Neural crest cell (in vitro differentiated cells): Measurements from ENCODE around the gene BHLHE41. TPM values are rescaled to one million over a fixed set of nuclear protein-coding genes. Genes with fewer than 3 reads are reported as not detected.
A peak's percentile ranks its signal among the peaks of the same experiment; 100 is the strongest.

Source experiments
- DNase-seq: peaks from one replicate; pipeline ENCODE4 v3.0.0; 2021; ENCODE audit warnings: low read depth, mixed read lengths, low spot score
- H3K27ac Mint-ChIP-seq: one replicate; pipeline ENCODE4 v1.8.0; 2021; ENCODE audit warnings: mild to moderate bottlenecking, mixed read lengths; ENCODE audit not compliant: unreplicated experiment
- H3K27me3 Mint-ChIP-seq: 2 replicates; pipeline ENCODE4 v1.8.0; 2021; ENCODE audit warnings: low read depth, mild to moderate bottlenecking, mixed read lengths
- H3K36me3 Mint-ChIP-seq: 2 replicates; pipeline ENCODE4 v1.8.0; 2021; ENCODE audit warnings: low read depth, mild to moderate bottlenecking, mixed read lengths
- H3K4me1 Mint-ChIP-seq: 2 replicates; pipeline ENCODE4 v1.8.0; 2021; ENCODE audit warnings: mixed read lengths
- H3K4me3 Mint-ChIP-seq: one replicate; pipeline ENCODE4 v1.8.0; 2021; ENCODE audit warnings: mild to moderate bottlenecking, mixed read lengths
- H3K9me3 Mint-ChIP-seq: 2 replicates; pipeline ENCODE4 v1.8.0; 2021; ENCODE audit warnings: mixed read lengths
- CTCF ChIP-seq: fragments of 200-600 bp; sonication (generic); conservative IDR thresholded peaks from 2 replicates; pipeline ENCODE4 v1.5.0; 2021; ENCODE audit warnings: antibody characterized with exemption, mild to moderate bottlenecking
- total RNA-seq: library from RNA; stranded (reverse); gene quantifications from 2 replicates; pipeline ENCODE4 v1.2.1, GENCODE V29; 2021

The BHLHE41 gene
- total RNA-seq, 1 donor from 2014 or later, result 0.65 TPM

GRCh38 chr12:26122061-26122680 lies 2.7 kb downstream of the BHLHE41 start:
- H3K4me1 Mint-ChIP-seq, result peaks cover 31% of the 10 kb centered on the region
- no peaks in the 10 kb centered on the region for H3K9me3 Mint-ChIP-seq
- DNase-seq, result peak; percentile 34
- H3K36me3 Mint-ChIP-seq, result no peaks in the 10 kb centered on the region
- TF ChIP-seq CTCF, result no peak
- H3K27me3 Mint-ChIP-seq, result peaks cover 85% of the 10 kb centered on the region
- H3K27ac Mint-ChIP-seq, result no peak overlapping the region
- H3K4me3 Mint-ChIP-seq, result peak overlapping the region; percentile 83

GRCh38 chr12:26121323-26122060 lies 3.3 kb downstream of the BHLHE41 start:
- peaks cover 85% of the 10 kb centered on the region for H3K27me3 Mint-ChIP-seq
- no peaks in the 10 kb centered on the region for H3K36me3 Mint-ChIP-seq

GRCh38 chr12:26120561-26121274 lies 4.1 kb downstream of the BHLHE41 start:
- Mint-ChIP-seq H3K36me3 (no peaks in the 10 kb centered on the region), H3K9me3 (no peaks in the 10 kb centered on the region), H3K4me3 (peak overlapping the region; percentile 83), H3K4me1 (peaks cover 26% of the 10 kb centered on the region), H3K27me3 (peaks cover 81% of the 10 kb centered on the region), H3K27ac (no peak overlapping the region)
- no peak for TF ChIP-seq CTCF
- no peak for DNase-seq

More at GRCh38 chr12:26121323-26122060, 3.3 kb downstream of the BHLHE41 start:
- Mint-ChIP-seq H3K9me3 (no peaks in the 10 kb centered on the region), H3K27ac (no peak overlapping the region), H3K4me1 (peaks cover 26% of the 10 kb centered on the region), H3K4me3 (peak overlapping the region; percentile 83)
- no peak for DNase-seq
- no peak for TF ChIP-seq CTCF

DNA sequence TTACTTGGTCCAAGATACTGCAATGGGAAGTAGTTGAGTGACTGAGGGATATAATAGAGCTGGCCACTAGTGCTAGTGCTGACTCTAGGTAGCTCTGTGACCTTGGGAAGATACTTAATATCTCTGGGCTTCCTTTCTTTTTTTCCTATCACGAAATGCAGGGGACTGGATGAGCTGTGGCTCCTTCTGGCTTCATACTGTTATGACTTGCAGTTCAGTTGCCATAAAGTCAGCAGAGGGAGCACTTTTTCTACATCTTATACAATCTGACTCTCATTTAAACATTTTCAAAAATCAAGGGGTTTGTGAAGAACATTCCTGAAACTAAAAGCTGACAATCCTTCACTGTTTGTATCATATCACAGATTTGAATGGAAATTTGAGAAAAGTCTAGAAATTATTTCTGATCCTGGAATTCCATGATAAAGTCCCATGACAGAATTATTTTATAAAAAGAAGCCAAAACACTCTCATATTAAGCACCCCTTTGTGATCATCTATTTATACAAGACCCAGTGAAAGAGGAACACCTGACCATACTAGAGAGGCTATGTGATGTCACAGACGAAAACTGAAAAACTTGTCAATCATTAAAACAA lies 5.3 kb downstream of the BHLHE41 start:
- Mint-ChIP-seq H3K36me3 (no peaks in the 10 kb centered on the region), H3K27ac (no peak overlapping the region), H3K4me1 (peaks cover 17% of the 10 kb centered on the region), H3K27me3 (peaks cover 80% of the 10 kb centered on the region), H3K4me3 (peak overlapping the region; percentile 50), H3K9me3 (no peaks in the 10 kb centered on the region)
- DNase-seq, result no peak
- TF ChIP-seq CTCF, result peak; percentile 81

DNA sequence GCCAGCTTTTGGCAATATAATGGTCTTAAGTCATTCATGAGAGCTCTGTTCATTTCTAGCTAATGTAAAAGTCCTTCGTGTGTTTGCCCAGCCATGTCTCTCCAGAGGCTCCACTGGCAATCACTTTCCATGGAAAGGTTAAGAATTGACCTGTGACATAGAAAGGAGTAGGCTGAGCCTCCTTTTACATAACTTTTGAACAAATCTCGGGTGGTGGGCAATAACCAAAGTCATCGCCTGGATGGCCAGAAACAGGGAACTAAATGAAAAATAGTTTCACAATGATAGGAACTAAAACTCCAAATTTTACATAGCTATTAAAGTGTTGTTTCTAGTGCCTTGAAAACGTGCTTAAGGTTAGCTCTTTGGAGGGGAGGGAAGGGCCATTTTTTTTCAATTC lies 6.5 kb downstream of the BHLHE41 start:
- TF ChIP-seq CTCF, result no peak
- Mint-ChIP-seq H3K9me3 (no peaks in the 10 kb centered on the region), H3K36me3 (no peaks in the 10 kb centered on the region), H3K4me3 (no peak overlapping the region), H3K27ac (no peak overlapping the region), H3K27me3 (peaks cover 72% of the 10 kb centered on the region), H3K4me1 (peaks cover 17% of the 10 kb centered on the region)
- no peak for DNase-seq
